IMR-90 (cell line): ENCODE data around the gene SRI. TPM values are rescaled to one million over a fixed set of nuclear protein-coding genes. Genes with fewer than 3 reads are reported as not detected.

Source experiments
- ATAC-seq: fragments of 200-7000 bp; cut with Tn5 transposase; 2 replicates; pipeline ENCODE4 v1.9.1; 2020; ENCODE audit warnings: low read depth, mild to moderate bottlenecking, moderate library complexity
- BruUV-seq: library from RNA; stranded (reverse); fragments of 400-500 nt; replicated peaks from 2 replicates; lab custom pipeline; 2021; lab: Mats Ljungman, UMichigan
- CTCF ChIA-PET: fragments of 300-600 bp; formaldehyde crosslinking; extraction: SDS; loops from one replicate; lab custom pipeline; 2021; ENCODE audit warnings: antibody characterized with exemption; lab: Yijun Ruan, JAX
- POLR2A ChIA-PET: fragments of 300-600 bp; sonication (Branson Sonifier 250); formaldehyde crosslinking; loops from one replicate; lab custom pipeline; 2022; ENCODE audit warnings: antibody characterized with exemption; ENCODE audit not compliant: unreplicated experiment; lab: Charles Lee
- DNase-seq: peaks from one replicate; pipeline ENCODE4 v3.0.0; 2013
- H2AFZ ChIP-seq: replicated peaks from 2 replicates; pipeline ENCODE3; 2013; ENCODE audit warnings: low read length, mild to moderate bottlenecking; ENCODE audit not compliant: poor library complexity
- H2AK5ac ChIP-seq: 2 replicates; pipeline ENCODE4 v1.6.1; 2013; ENCODE audit warnings: low read depth, low read length, inconsistent platforms
- H2AK9ac ChIP-seq: replicated peaks from 2 replicates; pipeline ENCODE3; 2013; ENCODE audit warnings: mild to moderate bottlenecking, low read depth, low read length, moderate library complexity; ENCODE audit not compliant: poor library complexity
- H2BK120ac ChIP-seq: 2 replicates; pipeline ENCODE4 v1.6.1; 2013; ENCODE audit warnings: low read depth, low read length, inconsistent platforms
- H2BK15ac ChIP-seq: 3 replicates; pipeline ENCODE4 v1.6.1; 2013; ENCODE audit warnings: low read depth, low read length, inconsistent platforms
- H2BK20ac ChIP-seq: 2 replicates; pipeline ENCODE4 v1.6.1; 2013; ENCODE audit warnings: low read depth, mild to moderate bottlenecking, inconsistent platforms, low read length, moderate library complexity
- H2BK5ac ChIP-seq: 2 replicates; pipeline ENCODE4 v1.6.1; 2013; ENCODE audit warnings: mild to moderate bottlenecking, low read depth, low read length, inconsistent platforms; ENCODE audit not compliant: poor library complexity, severe bottlenecking
- H3K14ac ChIP-seq: replicated peaks from 2 replicates; pipeline ENCODE4 v1.6.1; 2013; ENCODE audit warnings: low read depth, low read length, inconsistent platforms
- H3K18ac ChIP-seq: 2 replicates; pipeline ENCODE4 v1.6.1; 2013; ENCODE audit warnings: low read depth, low read length, control low read depth
- H3K23ac ChIP-seq: 2 replicates; pipeline ENCODE4 v1.6.1; 2013; ENCODE audit warnings: low read depth, low read length, inconsistent platforms
- H3K27ac ChIP-seq: 2 replicates; pipeline ENCODE4 v1.5.1; 2013; ENCODE audit warnings: mild to moderate bottlenecking, control low read depth, low read length; ENCODE audit not compliant: insufficient read depth
- H3K27me3 ChIP-seq: 2 replicates; pipeline ENCODE4 v1.6.1; 2013; ENCODE audit warnings: low read length; ENCODE audit not compliant: control insufficient read depth, insufficient read depth
- H3K36me3 ChIP-seq: 2 replicates; pipeline ENCODE4 v1.6.1; 2013; ENCODE audit warnings: low read length, mixed read lengths; ENCODE audit not compliant: control insufficient read depth, insufficient read depth
- H3K4ac ChIP-seq: 2 replicates; pipeline ENCODE4 v1.6.1; 2013; ENCODE audit warnings: low read depth, low read length, inconsistent platforms
- H3K4me1 ChIP-seq: 2 replicates; pipeline ENCODE4 v1.6.1; 2013; ENCODE audit warnings: low read length, mixed read lengths; ENCODE audit not compliant: control insufficient read depth, insufficient read depth
- H3K4me2 ChIP-seq: 2 replicates; pipeline ENCODE4 v1.6.1; 2013; ENCODE audit warnings: low read depth, mild to moderate bottlenecking, control low read depth, low read length, moderate library complexity
- H3K4me3 ChIP-seq: 2 replicates; pipeline ENCODE4 v1.5.1; 2013; ENCODE audit warnings: low read depth, mild to moderate bottlenecking, control low read depth, low read length, moderate library complexity; ENCODE audit not compliant: insufficient read depth
- H3K56ac ChIP-seq: 2 replicates; pipeline ENCODE4 v1.6.1; 2013; ENCODE audit warnings: low read length, inconsistent platforms; ENCODE audit not compliant: insufficient read depth; ENCODE audit errors: extremely low read depth
- H3K79me1 ChIP-seq, 2 experiments: 2 replicates each; pipeline ENCODE4 v1.6.1; 2013; ENCODE audit warnings: low read length in 2 of 2, inconsistent platforms in 1 of 2, low read depth in 1 of 2
- H3K9ac ChIP-seq: 2 replicates; pipeline ENCODE4 v1.6.1; 2013; ENCODE audit warnings: low read depth, low read length, control low read depth
- H3K9me1 ChIP-seq: 2 replicates; pipeline ENCODE4 v1.6.1; 2013; ENCODE audit warnings: low read length, inconsistent platforms; ENCODE audit not compliant: insufficient read depth
- H3K9me3 ChIP-seq: 2 replicates; pipeline ENCODE4 v1.6.1; 2013; ENCODE audit warnings: low read length; ENCODE audit not compliant: control insufficient read depth, insufficient read depth
- H4K20me1 ChIP-seq: 2 replicates; pipeline ENCODE4 v1.6.1; 2013; ENCODE audit warnings: low read length, inconsistent platforms; ENCODE audit not compliant: insufficient read depth
- H4K5ac ChIP-seq: 2 replicates; pipeline ENCODE4 v1.6.1; 2013; ENCODE audit warnings: mild to moderate bottlenecking, low read depth, low read length, control low read depth
- H4K8ac ChIP-seq, 2 experiments: 2 replicates each; pipeline ENCODE4 v1.6.1; 2013; ENCODE audit warnings: low read depth in 2 of 2, low read length in 2 of 2, control low read depth in 1 of 2, inconsistent platforms in 1 of 2
- H4K91ac ChIP-seq: 2 replicates; pipeline ENCODE4 v1.6.1; 2013; ENCODE audit warnings: low read depth, low read length, inconsistent platforms; ENCODE audit not compliant: insufficient read depth
- BHLHE40 ChIP-seq: fragments of 150-350 bp; IDR thresholded peaks from 2 replicates; pipeline ENCODE4 v1.6.1; 2016; ENCODE audit warnings: mild to moderate bottlenecking, low read depth, low read length
- CEBPB ChIP-seq: IDR thresholded peaks from 2 replicates; pipeline ENCODE4 v1.6.1; 2012; ENCODE audit warnings: low read depth, low read length, improper control_type of control experiment
- CHD1 ChIP-seq: IDR thresholded peaks from 2 replicates; pipeline ENCODE4 v1.6.1; 2012; ENCODE audit warnings: low read depth, low read length, improper control_type of control experiment
- CTCF ChIP-seq: conservative IDR thresholded peaks from 2 replicates; pipeline ENCODE4 v1.5.1; 2012; ENCODE audit warnings: mild to moderate bottlenecking, low read depth, low read length, improper control_type of control experiment
- ELK1 ChIP-seq: fragments of 150-350 bp; IDR thresholded peaks from 2 replicates; pipeline ENCODE4 v1.6.1; 2016; ENCODE audit warnings: low read depth, mild to moderate bottlenecking, low read length, moderate library complexity, borderline replicate concordance
- FOS ChIP-seq: fragments of 150-350 bp; IDR thresholded peaks from 2 replicates; pipeline ENCODE4 v1.6.1; 2016; ENCODE audit warnings: low read depth, low read length
- MAFK ChIP-seq: IDR thresholded peaks from 2 replicates; pipeline ENCODE4 v1.6.1; 2012; ENCODE audit warnings: low read depth, low read length, improper control_type of control experiment
- MAZ ChIP-seq: IDR thresholded peaks from 2 replicates; pipeline ENCODE4 v1.6.1; 2012; ENCODE audit warnings: low read depth, mild to moderate bottlenecking, low read length, improper control_type of control experiment, moderate library complexity, borderline replicate concordance
- MXI1 ChIP-seq: IDR thresholded peaks from 2 replicates; pipeline ENCODE4 v1.6.1; 2012; ENCODE audit warnings: low read depth, mild to moderate bottlenecking, low read length, moderate library complexity, borderline replicate concordance
- NFE2L2 ChIP-seq: fragments of 150-350 bp; IDR thresholded peaks from 2 replicates; pipeline ENCODE4 v1.6.1; 2016; ENCODE audit warnings: low read depth, mild to moderate bottlenecking, low read length
- POLR2A ChIP-seq: IDR thresholded peaks from 2 replicates; pipeline ENCODE4 v1.6.1; 2012; ENCODE audit warnings: mild to moderate bottlenecking, low read depth, low read length
- RAD21 ChIP-seq: IDR thresholded peaks from 2 replicates; pipeline ENCODE4 v1.6.1; 2012; ENCODE audit warnings: low read length, improper control_type of control experiment
- RCOR1 ChIP-seq: IDR thresholded peaks from 2 replicates; pipeline ENCODE4 v1.6.1; 2012; ENCODE audit warnings: mild to moderate bottlenecking, low read length, improper control_type of control experiment; ENCODE audit not compliant: insufficient replicate concordance
- RFX5 ChIP-seq: IDR thresholded peaks from 2 replicates; pipeline ENCODE4 v1.8.0; 2012; ENCODE audit warnings: low read depth, mild to moderate bottlenecking, low read length, moderate library complexity
- SMC3 ChIP-seq: fragments of 150-350 bp; IDR thresholded peaks from 2 replicates; pipeline ENCODE4 v1.6.1; 2016; ENCODE audit warnings: low read depth, mild to moderate bottlenecking, antibody characterized with exemption, low read length, moderate library complexity
- USF2 ChIP-seq: fragments of 150-350 bp; IDR thresholded peaks from 2 replicates; pipeline ENCODE4 v1.6.1; 2017; ENCODE audit warnings: mild to moderate bottlenecking, antibody characterized with exemption, low read length, low read depth
- WGBS, 2 experiments: methylation state at CpG; one replicate each; pipeline versions ENCODE4 v1.1.5 to v1.1.7; 2013; ENCODE audit warnings: missing lambda C conversion rate in 2 of 2; ENCODE audit not compliant: insufficient read length in 1 of 2; ENCODE audit errors: extremely low coverage in 2 of 2; 5-methylcytosine and 5-hydroxymethylcytosine counted together
- dilution Hi-C: fragments of 300-500 bp; cut with HindIII; formaldehyde crosslinking; loops from one replicate; pipeline ENCODE4 v1.14.3; 2018; ENCODE audit warnings: low sequenced_read_pairs; ENCODE audit not compliant: unreplicated experiment
- in situ Hi-C: fragments of 300-500 bp; cut with MboI; formaldehyde crosslinking; loops from 3 replicates; pipeline ENCODE4 v1.14.3; 2019; ENCODE audit warnings: low sequenced_read_pairs, inconsistent platforms, mixed read lengths
- intact Hi-C: fragments of 100-400 bp; cut with micrococcal nuclease; formaldehyde crosslinking; loops from 2 replicates; pipeline ENCODE4 v1.10.0; 2022
- polyA plus RNA-seq, 3 experiments: library from polyadenylated mRNA; depleted of rRNA; stranded (reverse); fragments of >200 nt; gene quantifications; 2 replicates each; pipeline ENCODE4 v1.2.3, GENCODE V29; 2012; ENCODE audit warnings: low replicate concordance in 1 of 3
- total RNA-seq: library from RNA; depleted of rRNA; stranded (reverse); fragments of >200 nt; gene quantifications from 2 replicates; pipeline ENCODE4 v1.2.3, GENCODE V29; 2012

The SRI gene
- total and polyA plus RNA-seq, 2 of the 4 experiments (the other 2 are of a cell fraction) = 83.3 to 115 TPM

DNA sequence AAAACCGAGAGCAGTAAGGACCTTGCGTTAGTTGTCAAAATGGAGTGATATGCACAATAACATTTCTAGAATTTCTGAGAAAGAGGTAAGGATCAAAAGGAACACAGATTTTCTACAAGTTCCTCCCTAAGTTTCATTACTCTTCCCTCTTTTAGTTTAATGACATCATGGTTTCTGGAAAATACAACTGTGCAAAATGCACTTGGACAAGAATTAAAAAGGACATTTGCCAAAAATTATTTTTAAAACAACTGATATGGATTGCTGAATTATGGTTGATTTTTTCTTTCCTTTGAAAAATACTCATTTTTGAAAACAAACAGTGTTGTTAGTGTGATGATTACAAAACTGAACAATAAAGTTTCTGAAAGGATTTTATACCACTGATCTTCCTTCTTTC is 52.1 kb downstream of the SRI start:
- no TSS peak for BruUV-seq
- dilution Hi-C loops (no loop called here), intact Hi-C loops (loop anchor here (2.0 kb wide), 1 partner anchor 661 kb away; no protein-coding TSS in a partner anchor), in situ Hi-C loops (no loop called here)
- ChIA-PET POLR2A (no interaction called here), CTCF (no interaction called here)
- H3K56ac ChIP-seq = no peak overlapping the region
- no peak overlapping the region for H3K14ac ChIP-seq
- no peak overlapping the region for H3K27ac ChIP-seq
- H3K79me1 ChIP-seq = no peaks in the 10 kb centered on the region
- H2BK20ac ChIP-seq = no peak overlapping the region
- no CpG with 5 or more reads among the region's 2 CpGs for WGBS, 2 experiments
- H4K91ac ChIP-seq = no peak overlapping the region
- H3K9me3 ChIP-seq = no peaks in the 10 kb centered on the region
- H3K4me3 ChIP-seq = no peak overlapping the region
- H3K36me3 ChIP-seq = no peaks in the 10 kb centered on the region
- no peak overlapping the region for H2AK9ac ChIP-seq
- H2AK5ac ChIP-seq = no peak overlapping the region
- no peak overlapping the region for H2AFZ ChIP-seq
- H3K18ac ChIP-seq = no peak overlapping the region
- no peak overlapping the region for H2BK120ac ChIP-seq
- H3K9me1 ChIP-seq = no peaks in the 10 kb centered on the region
- H3K4me1 ChIP-seq = no peaks in the 10 kb centered on the region
- H4K5ac ChIP-seq = no peak overlapping the region
- no peak overlapping the region for H3K4ac ChIP-seq
- no peak overlapping the region for H3K4me2 ChIP-seq
- H3K27me3 ChIP-seq = no peaks in the 10 kb centered on the region
- no peak overlapping the region for H3K9ac ChIP-seq
- no peak for ATAC-seq
- DNase-seq = no peak
- H4K20me1 ChIP-seq = no peaks in the 10 kb centered on the region
- no peak overlapping the region for H2BK5ac ChIP-seq
- no peak overlapping the region for H3K23ac ChIP-seq
- no peak overlapping the region for H2BK15ac ChIP-seq
- TF ChIP-seq CTCF (no peak), CHD1 (no peak), ELK1 (no peak), USF2 (no peak), RCOR1 (no peak), MAFK (no peak), RAD21 (no peak), BHLHE40 (no peak), MXI1 (no peak), RFX5 (no peak), CEBPB (no peak), MAZ (no peak), POLR2A (no peak), FOS (no peak), NFE2L2 (no peak), SMC3 (no peak)
- no peak overlapping the region for H4K8ac ChIP-seq
